K562 (cell line): ENCODE results near the gene ZNF792. TPM values are rescaled to one million over a fixed set of nuclear protein-coding genes. Genes with fewer than 3 reads are reported as not detected.

ENCODE experiments used
- EHMT2 ChIP-seq: fragments of 450-650 bp; IDR thresholded peaks from 2 replicates; pipeline ENCODE4 v1.6.1; 2018; ENCODE audit warnings: antibody characterized with exemption
- KAT2B ChIP-seq: IDR thresholded peaks from one replicate; pipeline ENCODE4 v1.6.1; 2012; ENCODE audit warnings: low read depth, mild to moderate bottlenecking, control low read depth, inconsistent platforms, low read length, moderate library complexity
- PHF21A ChIP-seq: fragments of 450-650 bp; IDR thresholded peaks from 2 replicates; pipeline ENCODE4 v1.6.1; 2017; ENCODE audit warnings: low read depth, borderline replicate concordance
- PURB ChIP-seq: sonication (generic); formaldehyde crosslinking; IDR thresholded peaks from 2 replicates; pipeline ENCODE4 v1.9.0; 2021; ENCODE audit warnings: low read depth, mild to moderate bottlenecking, missing genetic modification reagents
- ZNF174 ChIP-seq: fragments of 250-450 bp; sonication (Bioruptor Pico); IDR thresholded peaks from 2 replicates; pipeline ENCODE4 v1.4.0; 2020; ENCODE audit warnings: mild to moderate bottlenecking
- polyA plus RNA-seq, 8 experiments: library from polyadenylated mRNA; depleted of rRNA in 4 of 8; stranded (reverse) in 5 of 8; unstranded in 3 of 8; fragments of >200 nt; fragmentation: Nextera tagmentation in 2 of 8; fragmentation: Illumina TruSeq in 1 of 8; extraction: Ambion mirVana in 2 of 8; extraction: Trizol in 1 of 8; gene quantifications; 2 replicates each; pipeline versions ENCODE4 v1.2.1 to v1.2.3, GENCODE V29; 2011 to 2014; ENCODE audit warnings: inconsistent platforms in 1 of 8, missing spikeins in 1 of 8
- total RNA-seq, 7 experiments: library from RNA; depleted of rRNA in 6 of 7; stranded (reverse); fragments of >200 nt in 6 of 7; fragmentation: Illumina TruSeq in 2 of 7; extraction: Trizol in 2 of 7; gene quantifications; 2 replicates each; pipeline versions ENCODE4 v1.2.1 to v1.2.3, GENCODE V29; 2011 to 2021; ENCODE audit warnings: low replicate concordance in 1 of 7
- TF ChIP-seq, protein P1 (sequence below): fragments of 450-650 bp; IDR thresholded peaks from 2 replicates; pipeline ENCODE4 v1.6.1; 2017; ENCODE audit warnings: antibody characterized with exemption
- TF ChIP-seq, protein P2 (sequence below), 2 experiments: IDR thresholded peaks; 2 replicates each; pipeline ENCODE4 v1.6.1; 2012; ENCODE audit warnings: improper control_type of control experiment in 2 of 2, low read depth in 2 of 2, low read length in 2 of 2, borderline replicate concordance in 1 of 2
- TF ChIP-seq, protein P3 (sequence below): sonication (generic); formaldehyde crosslinking; IDR thresholded peaks from 2 replicates; pipeline ENCODE4 v1.8.0; 2022; ENCODE audit warnings: mild to moderate bottlenecking, missing genetic modification reagents
- TF ChIP-seq, protein P4 (sequence below): fragments of 200-600 bp; sonication (generic); IDR thresholded peaks from one replicate; pipeline ENCODE4 v1.6.1; 2012; ENCODE audit warnings: mild to moderate bottlenecking, low read depth, low read length, inconsistent platforms

ZNF792 gene
- total and polyA plus RNA-seq, 9 of the 15 experiments (the other 6 are each of a cell fraction or from before 2014, with no cell fraction given): 3.3 to 16.5 (median 10.4) TPM

DNA sequence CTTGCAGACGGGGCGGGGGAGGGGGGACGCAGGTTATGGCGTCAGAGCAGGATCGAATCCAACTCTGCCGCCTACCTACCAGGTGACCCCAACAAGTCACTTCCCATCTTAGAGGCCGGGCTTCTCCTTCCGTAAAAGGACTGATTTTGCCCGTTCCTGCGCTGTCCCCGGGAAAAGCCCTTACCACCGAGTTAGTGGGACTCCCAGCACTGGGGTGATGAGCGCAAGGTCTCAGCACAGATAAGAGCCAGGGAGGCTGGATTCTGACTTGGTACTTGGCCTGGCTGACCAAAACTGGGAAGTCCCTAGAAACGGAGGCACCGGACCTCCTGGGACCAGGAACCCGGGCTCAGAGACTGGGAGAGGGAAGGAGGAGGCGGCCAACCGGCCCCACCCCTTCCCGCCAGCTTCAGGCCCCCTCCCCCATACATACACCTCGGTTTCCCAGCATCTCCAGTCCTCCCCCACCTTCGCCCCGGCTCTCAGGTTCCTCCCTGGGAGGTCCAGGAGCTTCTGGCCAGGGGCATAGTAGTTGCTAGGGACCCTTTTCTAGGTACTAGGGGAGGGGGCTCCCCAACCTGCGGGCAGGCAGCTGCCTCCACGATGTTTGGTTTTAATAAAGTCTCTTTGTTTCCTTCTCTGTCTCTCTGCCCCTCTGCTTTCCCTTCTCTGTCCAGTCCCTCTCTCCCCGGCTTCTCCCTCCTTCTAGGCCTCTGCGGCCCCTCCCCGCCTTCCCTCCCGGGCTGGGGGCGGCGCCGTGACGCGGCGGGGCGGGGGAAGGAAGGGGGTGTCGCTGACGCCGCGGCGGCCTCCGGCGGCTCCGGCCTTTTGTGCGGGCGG is 35.7 kb upstream of the ZNF792 start, which contains the start of gene GRAMD1A (continued):
- TF ChIP-seq, protein P1, sequence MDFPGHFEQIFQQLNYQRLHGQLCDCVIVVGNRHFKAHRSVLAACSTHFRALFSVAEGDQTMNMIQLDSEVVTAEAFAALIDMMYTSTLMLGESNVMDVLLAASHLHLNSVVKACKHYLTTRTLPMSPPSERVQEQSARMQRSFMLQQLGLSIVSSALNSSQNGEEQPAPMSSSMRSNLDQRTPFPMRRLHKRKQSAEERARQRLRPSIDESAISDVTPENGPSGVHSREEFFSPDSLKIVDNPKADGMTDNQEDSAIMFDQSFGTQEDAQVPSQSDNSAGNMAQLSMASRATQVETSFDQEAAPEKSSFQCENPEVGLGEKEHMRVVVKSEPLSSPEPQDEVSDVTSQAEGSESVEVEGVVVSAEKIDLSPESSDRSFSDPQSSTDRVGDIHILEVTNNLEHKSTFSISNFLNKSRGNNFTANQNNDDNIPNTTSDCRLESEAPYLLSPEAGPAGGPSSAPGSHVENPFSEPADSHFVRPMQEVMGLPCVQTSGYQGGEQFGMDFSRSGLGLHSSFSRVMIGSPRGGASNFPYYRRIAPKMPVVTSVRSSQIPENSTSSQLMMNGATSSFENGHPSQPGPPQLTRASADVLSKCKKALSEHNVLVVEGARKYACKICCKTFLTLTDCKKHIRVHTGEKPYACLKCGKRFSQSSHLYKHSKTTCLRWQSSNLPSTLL: no peak
- no peak for TF ChIP-seq PURB (CRISPR knock-in tag)
- TF ChIP-seq EHMT2: no peak
- TF ChIP-seq, protein P2, sequence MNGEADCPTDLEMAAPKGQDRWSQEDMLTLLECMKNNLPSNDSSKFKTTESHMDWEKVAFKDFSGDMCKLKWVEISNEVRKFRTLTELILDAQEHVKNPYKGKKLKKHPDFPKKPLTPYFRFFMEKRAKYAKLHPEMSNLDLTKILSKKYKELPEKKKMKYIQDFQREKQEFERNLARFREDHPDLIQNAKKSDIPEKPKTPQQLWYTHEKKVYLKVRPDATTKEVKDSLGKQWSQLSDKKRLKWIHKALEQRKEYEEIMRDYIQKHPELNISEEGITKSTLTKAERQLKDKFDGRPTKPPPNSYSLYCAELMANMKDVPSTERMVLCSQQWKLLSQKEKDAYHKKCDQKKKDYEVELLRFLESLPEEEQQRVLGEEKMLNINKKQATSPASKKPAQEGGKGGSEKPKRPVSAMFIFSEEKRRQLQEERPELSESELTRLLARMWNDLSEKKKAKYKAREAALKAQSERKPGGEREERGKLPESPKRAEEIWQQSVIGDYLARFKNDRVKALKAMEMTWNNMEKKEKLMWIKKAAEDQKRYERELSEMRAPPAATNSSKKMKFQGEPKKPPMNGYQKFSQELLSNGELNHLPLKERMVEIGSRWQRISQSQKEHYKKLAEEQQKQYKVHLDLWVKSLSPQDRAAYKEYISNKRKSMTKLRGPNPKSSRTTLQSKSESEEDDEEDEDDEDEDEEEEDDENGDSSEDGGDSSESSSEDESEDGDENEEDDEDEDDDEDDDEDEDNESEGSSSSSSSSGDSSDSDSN (IDR thresholded peaks at IDR 0.05; ENCODE audit: borderline replicate concordance in 1 of 2, low read depth in 2 of 2, low read length in 2 of 2): 0 out of 4 replicates have a peak, but pooled peaks of 1 of the 2 experiments have one; percentile 68
- TF ChIP-seq, protein P3, sequence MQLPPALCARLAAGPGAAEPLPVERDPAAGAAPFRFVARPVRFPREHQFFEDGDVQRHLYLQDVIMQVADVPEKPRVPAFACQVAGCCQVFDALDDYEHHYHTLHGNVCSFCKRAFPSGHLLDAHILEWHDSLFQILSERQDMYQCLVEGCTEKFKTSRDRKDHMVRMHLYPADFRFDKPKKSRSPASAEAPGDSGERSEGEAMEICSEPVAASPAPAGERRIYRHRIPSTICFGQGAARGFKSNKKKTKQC: peak; percentile 49; the same call in 1 of the 2 replicates
- TF ChIP-seq ZNF174: no peak
- no peak for TF ChIP-seq KAT2B
- TF ChIP-seq, protein P4, sequence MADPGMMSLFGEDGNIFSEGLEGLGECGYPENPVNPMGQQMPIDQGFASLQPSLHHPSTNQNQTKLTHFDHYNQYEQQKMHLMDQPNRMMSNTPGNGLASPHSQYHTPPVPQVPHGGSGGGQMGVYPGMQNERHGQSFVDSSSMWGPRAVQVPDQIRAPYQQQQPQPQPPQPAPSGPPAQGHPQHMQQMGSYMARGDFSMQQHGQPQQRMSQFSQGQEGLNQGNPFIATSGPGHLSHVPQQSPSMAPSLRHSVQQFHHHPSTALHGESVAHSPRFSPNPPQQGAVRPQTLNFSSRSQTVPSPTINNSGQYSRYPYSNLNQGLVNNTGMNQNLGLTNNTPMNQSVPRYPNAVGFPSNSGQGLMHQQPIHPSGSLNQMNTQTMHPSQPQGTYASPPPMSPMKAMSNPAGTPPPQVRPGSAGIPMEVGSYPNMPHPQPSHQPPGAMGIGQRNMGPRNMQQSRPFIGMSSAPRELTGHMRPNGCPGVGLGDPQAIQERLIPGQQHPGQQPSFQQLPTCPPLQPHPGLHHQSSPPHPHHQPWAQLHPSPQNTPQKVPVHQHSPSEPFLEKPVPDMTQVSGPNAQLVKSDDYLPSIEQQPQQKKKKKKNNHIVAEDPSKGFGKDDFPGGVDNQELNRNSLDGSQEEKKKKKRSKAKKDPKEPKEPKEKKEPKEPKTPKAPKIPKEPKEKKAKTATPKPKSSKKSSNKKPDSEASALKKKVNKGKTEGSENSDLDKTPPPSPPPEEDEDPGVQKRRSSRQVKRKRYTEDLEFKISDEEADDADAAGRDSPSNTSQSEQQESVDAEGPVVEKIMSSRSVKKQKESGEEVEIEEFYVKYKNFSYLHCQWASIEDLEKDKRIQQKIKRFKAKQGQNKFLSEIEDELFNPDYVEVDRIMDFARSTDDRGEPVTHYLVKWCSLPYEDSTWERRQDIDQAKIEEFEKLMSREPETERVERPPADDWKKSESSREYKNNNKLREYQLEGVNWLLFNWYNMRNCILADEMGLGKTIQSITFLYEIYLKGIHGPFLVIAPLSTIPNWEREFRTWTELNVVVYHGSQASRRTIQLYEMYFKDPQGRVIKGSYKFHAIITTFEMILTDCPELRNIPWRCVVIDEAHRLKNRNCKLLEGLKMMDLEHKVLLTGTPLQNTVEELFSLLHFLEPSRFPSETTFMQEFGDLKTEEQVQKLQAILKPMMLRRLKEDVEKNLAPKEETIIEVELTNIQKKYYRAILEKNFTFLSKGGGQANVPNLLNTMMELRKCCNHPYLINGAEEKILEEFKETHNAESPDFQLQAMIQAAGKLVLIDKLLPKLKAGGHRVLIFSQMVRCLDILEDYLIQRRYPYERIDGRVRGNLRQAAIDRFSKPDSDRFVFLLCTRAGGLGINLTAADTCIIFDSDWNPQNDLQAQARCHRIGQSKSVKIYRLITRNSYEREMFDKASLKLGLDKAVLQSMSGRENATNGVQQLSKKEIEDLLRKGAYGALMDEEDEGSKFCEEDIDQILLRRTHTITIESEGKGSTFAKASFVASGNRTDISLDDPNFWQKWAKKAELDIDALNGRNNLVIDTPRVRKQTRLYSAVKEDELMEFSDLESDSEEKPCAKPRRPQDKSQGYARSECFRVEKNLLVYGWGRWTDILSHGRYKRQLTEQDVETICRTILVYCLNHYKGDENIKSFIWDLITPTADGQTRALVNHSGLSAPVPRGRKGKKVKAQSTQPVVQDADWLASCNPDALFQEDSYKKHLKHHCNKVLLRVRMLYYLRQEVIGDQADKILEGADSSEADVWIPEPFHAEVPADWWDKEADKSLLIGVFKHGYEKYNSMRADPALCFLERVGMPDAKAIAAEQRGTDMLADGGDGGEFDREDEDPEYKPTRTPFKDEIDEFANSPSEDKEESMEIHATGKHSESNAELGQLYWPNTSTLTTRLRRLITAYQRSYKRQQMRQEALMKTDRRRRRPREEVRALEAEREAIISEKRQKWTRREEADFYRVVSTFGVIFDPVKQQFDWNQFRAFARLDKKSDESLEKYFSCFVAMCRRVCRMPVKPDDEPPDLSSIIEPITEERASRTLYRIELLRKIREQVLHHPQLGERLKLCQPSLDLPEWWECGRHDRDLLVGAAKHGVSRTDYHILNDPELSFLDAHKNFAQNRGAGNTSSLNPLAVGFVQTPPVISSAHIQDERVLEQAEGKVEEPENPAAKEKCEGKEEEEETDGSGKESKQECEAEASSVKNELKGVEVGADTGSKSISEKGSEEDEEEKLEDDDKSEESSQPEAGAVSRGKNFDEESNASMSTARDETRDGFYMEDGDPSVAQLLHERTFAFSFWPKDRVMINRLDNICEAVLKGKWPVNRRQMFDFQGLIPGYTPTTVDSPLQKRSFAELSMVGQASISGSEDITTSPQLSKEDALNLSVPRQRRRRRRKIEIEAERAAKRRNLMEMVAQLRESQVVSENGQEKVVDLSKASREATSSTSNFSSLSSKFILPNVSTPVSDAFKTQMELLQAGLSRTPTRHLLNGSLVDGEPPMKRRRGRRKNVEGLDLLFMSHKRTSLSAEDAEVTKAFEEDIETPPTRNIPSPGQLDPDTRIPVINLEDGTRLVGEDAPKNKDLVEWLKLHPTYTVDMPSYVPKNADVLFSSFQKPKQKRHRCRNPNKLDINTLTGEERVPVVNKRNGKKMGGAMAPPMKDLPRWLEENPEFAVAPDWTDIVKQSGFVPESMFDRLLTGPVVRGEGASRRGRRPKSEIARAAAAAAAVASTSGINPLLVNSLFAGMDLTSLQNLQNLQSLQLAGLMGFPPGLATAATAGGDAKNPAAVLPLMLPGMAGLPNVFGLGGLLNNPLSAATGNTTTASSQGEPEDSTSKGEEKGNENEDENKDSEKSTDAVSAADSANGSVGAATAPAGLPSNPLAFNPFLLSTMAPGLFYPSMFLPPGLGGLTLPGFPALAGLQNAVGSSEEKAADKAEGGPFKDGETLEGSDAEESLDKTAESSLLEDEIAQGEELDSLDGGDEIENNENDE: no peak
- no peak for TF ChIP-seq PHF21A
